Stimulated activated CD8-positive, alpha-beta memory T cell treated with anti-CD3 and anti-CD28 coated beads, Interleukin-12 subunit alpha, Interleukin-12 subunit beta, amount 100 ng/mL, for 4 hours (primary cell): Measurements from ENCODE around the gene VPS54.

Experiments
- DNase-seq: peaks from one replicate; pipeline ENCODE4 v3.0.0-alpha.2; 2020; ENCODE audit warnings: low read depth

VPS54 gene

GRCh38 chr2:64019083-64019974 is at the start of gene VPS54:
Gene VPS54, minus strand, starts transcription at chr2:64019428. Its CDS starts 35,429 bp downstream, at chr2:63983999.
- peak; percentile 38 for DNase-seq

DNA sequence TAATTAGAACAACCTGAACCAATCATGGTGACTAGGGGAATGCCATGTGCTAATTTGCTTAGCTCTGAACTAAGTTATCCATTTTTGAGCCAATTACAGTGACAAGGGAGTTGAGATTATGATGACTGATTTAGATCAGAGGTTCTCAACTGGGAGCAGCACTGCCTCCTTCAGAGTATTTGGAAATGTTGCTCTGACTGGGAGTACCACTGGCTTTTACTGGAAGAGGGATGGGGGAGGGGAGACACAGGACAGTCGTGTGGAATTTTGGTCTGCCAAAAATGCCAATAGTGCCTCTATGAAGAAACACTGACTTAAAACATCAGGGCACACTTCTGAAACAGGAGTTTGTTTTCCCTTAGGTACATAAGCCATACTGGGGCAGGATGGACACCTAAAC is 48.1 kb upstream of the VPS54 start:
- no peak for DNase-seq

DNA sequence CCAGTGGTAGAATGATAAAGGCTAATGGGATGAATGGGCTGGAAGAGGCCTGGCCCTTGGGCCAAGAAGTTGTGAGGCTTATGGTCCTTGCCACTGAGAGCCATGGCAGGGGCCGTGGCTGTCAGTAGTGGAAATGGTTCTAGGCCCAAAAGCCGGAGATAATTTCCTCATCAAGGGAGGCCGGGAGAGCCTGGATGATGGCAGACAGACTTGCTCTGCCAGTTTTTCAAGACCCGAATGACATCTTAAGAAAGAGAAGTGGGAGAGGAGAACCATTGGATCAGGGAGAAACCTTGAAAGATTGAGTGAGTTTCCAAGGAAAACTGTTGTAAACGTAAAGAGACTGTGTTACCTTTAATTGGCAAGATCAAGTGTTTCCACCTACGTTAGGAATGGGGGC is 46.3 kb upstream of the VPS54 start:
- DNase-seq: no peak

GRCh38 chr2:64063924-64064331 is 44.7 kb upstream of the VPS54 start:
- no peak for DNase-seq

- DNase-seq: no peak
Measured at GRCh38 chr2:64063454-64063853, 44.2 kb upstream of the VPS54 start.

DNA sequence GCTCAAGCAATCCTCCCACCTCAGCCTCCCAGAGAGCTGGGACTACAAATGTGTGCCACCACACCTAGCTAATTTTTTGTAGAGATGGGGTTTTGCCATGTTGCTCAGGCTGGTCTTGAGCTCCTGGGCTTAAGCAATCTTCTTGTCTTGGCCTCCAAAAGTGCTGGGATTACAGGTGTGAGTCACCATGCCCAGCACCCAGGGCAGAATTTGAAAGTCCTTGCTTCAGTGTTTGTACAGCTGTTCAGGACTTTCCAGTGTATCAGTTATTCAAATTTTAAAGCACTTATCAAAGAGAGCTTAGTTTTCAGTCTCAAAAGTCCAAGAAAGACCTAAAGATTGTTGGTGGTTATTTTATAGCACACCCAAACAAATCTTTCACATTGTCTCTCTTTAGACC is 43.6 kb upstream of the VPS54 start:
- no peak for DNase-seq

DNA sequence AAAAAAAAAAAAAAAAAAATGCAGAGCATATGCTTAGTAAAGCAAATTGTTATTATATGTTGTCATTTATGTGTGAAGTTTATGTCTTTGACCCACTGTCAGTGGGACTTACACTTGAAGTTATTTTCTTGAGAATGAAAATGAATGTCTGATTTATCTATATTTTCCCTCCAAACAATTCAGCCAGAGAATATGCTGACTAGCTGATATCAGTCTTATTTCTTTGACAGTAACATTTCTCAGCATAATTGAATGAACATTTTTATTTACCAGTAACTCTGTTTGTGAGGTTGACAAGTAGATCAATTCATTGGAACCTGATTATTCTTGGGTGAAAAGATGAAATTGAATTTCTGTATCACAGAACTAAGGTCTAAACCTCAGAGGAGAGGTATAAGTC is 40.0 kb upstream of the VPS54 start:
- DNase-seq: no peak

GRCh38 chr2:64056021-64056420 is 36.8 kb upstream of the VPS54 start:
- no peak for DNase-seq

GRCh38 chr2:64054161-64054915 is 35.1 kb upstream of the VPS54 start:
- DNase-seq: no peak

DNA sequence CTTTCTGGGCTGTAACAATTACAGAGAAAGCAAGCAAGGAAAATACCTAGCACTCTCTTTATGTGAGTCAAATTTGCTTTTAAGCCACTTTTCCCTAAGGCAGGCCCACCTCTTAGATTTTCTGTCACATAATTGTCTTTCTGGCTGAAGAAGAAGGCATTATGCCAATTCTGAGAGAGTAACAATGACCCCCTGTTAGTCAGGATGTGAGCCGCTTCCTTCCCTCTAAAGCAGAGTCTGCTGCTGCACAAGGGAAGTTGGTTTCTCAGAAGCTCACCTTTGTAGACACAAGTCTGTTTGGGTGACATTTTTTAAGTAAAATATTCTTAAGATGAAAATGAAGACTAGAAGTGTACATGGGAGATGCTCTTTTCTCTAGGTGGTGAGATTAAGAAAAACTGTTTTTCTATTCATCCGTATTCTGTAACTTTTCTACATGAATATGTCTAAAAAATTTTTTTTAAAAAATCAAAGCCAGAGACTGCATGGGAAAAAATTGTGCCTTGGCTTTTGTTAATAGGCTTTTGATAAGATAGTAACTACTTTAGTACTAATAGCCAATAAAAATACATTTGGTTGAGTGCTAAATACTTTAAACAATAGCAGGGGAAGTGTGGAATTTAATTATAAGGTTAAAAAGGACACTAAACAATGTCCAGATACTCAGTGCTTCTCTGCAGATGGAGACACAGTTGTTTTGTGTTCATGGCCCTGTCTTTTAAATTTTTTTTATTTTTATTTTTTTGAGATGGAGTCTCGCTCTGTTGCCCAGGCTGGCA is 33.4 kb upstream of the VPS54 start:
- no peak for DNase-seq

- peak; percentile 41 for DNase-seq
Measured at GRCh38 chr2:64049633-64050220, 30.5 kb upstream of the VPS54 start.

- DNase-seq: no peak
Measured at GRCh38 chr2:64045938-64046337, 26.7 kb upstream of the VPS54 start.

DNA sequence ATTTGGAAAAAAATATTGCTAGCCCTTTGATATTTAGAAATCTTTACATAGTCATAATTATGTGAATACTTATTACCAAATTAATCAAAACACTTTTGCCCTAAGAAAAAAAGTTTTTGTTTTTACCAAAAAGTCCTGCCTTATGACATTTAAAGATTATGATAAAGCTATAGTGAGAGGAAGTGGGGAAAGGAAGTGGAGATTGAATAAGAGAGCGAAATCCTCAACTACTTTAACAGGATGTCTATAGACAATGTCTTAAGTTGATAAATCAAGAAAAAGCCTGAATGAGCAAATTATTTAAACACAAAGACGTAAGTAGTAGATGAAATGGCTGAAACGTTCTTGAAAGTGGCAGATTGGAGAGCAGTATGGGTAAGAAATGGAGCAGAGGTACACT is 20.9 kb upstream of the VPS54 start:
- DNase-seq: no peak

DNA sequence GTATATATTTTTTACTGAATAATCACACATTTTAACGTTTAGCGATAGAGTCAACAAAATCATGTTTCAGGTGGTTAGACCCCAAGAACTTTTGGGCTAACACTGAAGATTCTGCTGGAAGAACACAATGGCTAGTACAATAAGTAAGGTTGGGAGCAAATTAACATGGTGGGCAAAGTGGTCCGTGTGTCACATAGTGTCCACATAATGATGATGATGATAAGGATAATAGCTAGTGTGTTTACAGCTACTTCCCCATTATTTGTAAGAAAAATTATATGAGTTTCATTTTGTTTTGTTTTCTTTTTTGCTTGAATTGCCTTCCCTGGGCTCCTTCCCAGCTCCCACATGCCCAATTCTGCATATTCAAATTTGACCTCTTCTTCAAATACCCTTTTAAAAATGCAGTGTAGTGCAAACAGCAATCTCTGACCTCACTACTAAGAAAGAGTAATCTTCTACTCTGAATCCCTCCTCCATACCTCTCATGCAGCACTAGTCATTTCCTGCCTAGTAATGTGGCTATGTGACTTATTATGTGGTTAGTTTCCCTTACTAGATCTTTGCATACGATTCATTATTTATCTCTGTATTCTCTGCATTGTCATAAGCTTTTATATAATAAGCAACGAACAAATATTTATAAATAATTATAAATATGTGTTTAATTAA is 16.9 kb upstream of the VPS54 start:
- no peak for DNase-seq

GRCh38 chr2:64035072-64035942 is 16.1 kb upstream of the VPS54 start:
- DNase-seq: no peak

GRCh38 chr2:64029116-64029665 is 10.0 kb upstream of the VPS54 start:
- DNase-seq: no peak

DNA sequence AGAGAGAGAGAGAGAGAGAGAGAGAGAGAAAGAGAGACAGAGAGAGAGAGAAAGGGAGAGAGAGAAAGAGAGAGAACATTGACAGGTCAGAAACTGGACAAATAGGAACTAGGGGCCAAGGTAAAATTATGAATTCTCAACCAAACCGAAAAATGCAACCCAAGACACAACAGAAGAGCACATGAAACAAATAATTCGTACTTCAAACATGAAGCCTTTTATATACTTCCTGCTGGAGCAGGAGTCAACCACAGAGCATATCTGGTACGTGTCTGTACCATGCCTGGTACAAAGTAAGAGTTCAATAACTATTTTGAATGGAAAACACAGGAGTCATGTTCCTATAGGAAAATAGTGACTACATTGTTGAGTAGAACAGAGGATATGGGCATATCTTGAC is 6.5 kb upstream of the VPS54 start:
- DNase-seq: no peak

DNA sequence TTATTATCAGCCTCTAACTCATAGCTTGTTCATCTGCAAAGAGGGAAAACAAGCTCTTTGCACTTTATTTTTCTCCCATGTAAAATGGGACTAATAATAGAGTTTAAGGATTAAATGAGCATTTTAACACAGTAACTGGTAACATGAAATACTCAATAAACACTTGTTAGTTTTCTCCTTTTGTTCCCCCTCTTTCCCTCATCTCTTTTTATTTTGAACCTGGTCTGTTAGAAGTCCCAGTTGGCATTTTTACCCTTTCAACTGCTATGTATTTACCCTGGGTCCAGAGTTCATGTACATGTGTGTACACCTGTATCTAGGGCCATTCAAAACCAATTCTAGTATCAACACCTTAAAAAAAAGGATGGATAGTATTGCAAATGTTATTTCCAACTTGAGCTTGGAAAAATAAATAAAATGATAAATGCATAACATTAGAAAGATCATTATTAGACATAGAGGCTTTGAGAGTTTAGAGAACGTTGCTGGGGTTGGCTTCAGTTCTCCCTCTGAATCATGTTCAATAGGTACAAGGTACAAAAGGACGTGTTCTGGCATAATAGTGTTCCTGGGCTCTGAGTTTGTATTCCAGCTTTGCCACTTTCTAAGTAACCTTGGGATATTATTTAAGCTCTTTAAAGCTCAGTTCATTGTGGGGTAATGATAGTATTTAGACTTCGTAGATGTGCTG is 5.2 kb upstream of the VPS54 start:
- DNase-seq: no peak

- DNase-seq: no peak
Measured at GRCh38 chr2:64023485-64024258, 4.4 kb upstream of the VPS54 start.
